Measurements from ENCODE around the gene TAMALIN.
A peak's percentile ranks its signal among the peaks of the same experiment; 100 is the strongest.

DNA sequence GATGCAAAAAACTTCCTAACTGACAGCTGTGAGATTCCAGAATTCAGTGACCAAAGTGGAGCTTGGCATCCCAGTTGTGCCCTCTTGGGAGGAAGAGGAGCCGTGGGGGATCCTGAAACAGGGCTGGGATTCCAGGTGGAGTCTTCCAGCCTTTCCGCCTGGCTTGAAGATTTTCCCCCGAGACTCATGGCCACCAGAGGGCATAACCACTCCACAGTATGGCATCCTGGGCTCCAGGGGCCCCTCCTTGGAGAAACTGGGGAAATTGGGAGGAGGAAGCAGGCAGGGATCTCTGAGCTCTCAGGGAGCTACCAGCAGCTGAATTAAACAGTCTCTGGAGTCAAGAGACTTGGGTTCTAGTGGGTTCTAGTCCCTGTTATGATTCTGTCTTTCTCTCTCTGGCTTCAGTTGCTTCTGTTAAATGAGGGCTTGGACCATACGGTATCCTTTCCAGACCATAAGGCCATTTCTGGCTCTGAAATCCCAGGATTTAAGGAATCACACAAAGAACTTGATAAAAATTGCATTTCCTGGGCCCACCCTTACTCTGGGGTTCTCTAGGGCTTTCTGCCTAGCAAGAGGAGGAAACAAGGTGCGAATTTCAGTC, 2.6 kb upstream of the TAMALIN start:
- TF ChIP-seq RNF2 (IDR thresholded peaks at IDR 0.05; ENCODE audit: borderline replicate concordance, low read depth) (no peak), PBX3 (IDR thresholded peaks at IDR 0.05) (no peak), CTCF (IDR thresholded peaks at IDR 0.05) (peak; percentile 88), RAD21 (conservative IDR thresholded peaks at IDR 0.05 in 1 of 2, IDR thresholded peaks at IDR 0.05 in 1 of 2) (peak; percentile 90 to 95), GATA3 (IDR thresholded peaks at IDR 0.05; ENCODE audit: borderline replicate concordance) (no peak), SMC3 (IDR thresholded peaks at IDR 0.05) (peak; percentile 93), ZFP36 (IDR thresholded peaks at IDR 0.05; ENCODE audit: borderline replicate concordance, partially characterized antibody) (no peak), MAZ (IDR thresholded peaks at IDR 0.05; ENCODE audit: borderline replicate concordance, low read depth, low read length) (no peak; the same call in 1 of the 2 replicates), HMGXB4 (CRISPR knock-in tag; IDR thresholded peaks at IDR 0.05; ENCODE audit: borderline replicate concordance) (no peak), JUNB (IDR thresholded peaks at IDR 0.05) (no peak)
- TF ChIP-seq, protein P1, sequence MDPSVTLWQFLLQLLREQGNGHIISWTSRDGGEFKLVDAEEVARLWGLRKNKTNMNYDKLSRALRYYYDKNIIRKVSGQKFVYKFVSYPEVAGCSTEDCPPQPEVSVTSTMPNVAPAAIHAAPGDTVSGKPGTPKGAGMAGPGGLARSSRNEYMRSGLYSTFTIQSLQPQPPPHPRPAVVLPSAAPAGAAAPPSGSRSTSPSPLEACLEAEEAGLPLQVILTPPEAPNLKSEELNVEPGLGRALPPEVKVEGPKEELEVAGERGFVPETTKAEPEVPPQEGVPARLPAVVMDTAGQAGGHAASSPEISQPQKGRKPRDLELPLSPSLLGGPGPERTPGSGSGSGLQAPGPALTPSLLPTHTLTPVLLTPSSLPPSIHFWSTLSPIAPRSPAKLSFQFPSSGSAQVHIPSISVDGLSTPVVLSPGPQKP (IDR thresholded peaks at IDR 0.05; ENCODE audit: low read depth, low read length), result no peak
